ENCODE results near the gene ARL6IP5. TPM values are rescaled to one million over a fixed set of nuclear protein-coding genes. Genes with fewer than 3 reads are reported as not detected.

Gene ARL6IP5
- total and polyA plus RNA-seq, 2 donors, result 108 to 130 TPM

Other genes with a start within 250 kb of the ARL6IP5 start
- gene TAFA4, start 152.4 kb upstream of the ARL6IP5 start, total RNA-seq, result 0.05 TPM
- gene TAFA4, start 152.4 kb upstream of the ARL6IP5 start, polyA plus RNA-seq, result 0.09 TPM
- gene EOGT, start 71.3 kb upstream of the ARL6IP5 start, total RNA-seq, result 10.0 TPM
- 43.3 TPM for gene EOGT, start 71.3 kb upstream of the ARL6IP5 start, polyA plus RNA-seq
- 21.2 TPM for gene TMF1, start 32.6 kb upstream of the ARL6IP5 start, total RNA-seq
- gene TMF1, start 32.6 kb upstream of the ARL6IP5 start, polyA plus RNA-seq, result 13.6 TPM
- 67.0 TPM for gene UBA3, start 4.6 kb upstream of the ARL6IP5 start, total RNA-seq
- gene UBA3, start 4.6 kb upstream of the ARL6IP5 start, polyA plus RNA-seq, result 89.3 TPM
- gene LMOD3, start 37.7 kb downstream of the ARL6IP5 start, total RNA-seq, result 0.14 TPM
- gene LMOD3, start 37.7 kb downstream of the ARL6IP5 start, polyA plus RNA-seq, result 0.11 TPM

Data from thymus (tissue), 2 donors.